Loucy (cell line): Measurements from ENCODE around the gene GRM7.
A peak's percentile ranks its signal among the peaks of the same experiment; 100 is the strongest.

Experiments used
- H2AFZ ChIP-seq: fragments of 200-600 bp; sonication (generic); 2 replicates; pipeline ENCODE4 v1.6.0; 2016; ENCODE audit warnings: antibody characterized with exemption, mild to moderate bottlenecking, low read length, moderate library complexity
- H3F3A ChIP-seq: fragments of 200-600 bp; 2 replicates; pipeline ENCODE4 v1.6.0; 2016; ENCODE audit warnings: antibody characterized with exemption, low read depth, mild to moderate bottlenecking
- H3K27me3 ChIP-seq: fragments of 200-600 bp; sonication (generic); 2 replicates; pipeline ENCODE4 v1.6.1; 2014; ENCODE audit warnings: low read length, mild to moderate bottlenecking; ENCODE audit not compliant: insufficient read depth, poor library complexity, severe bottlenecking
- H3K36me3 ChIP-seq: fragments of 200-600 bp; sonication (generic); 2 replicates; pipeline ENCODE4 v1.6.1; 2016; ENCODE audit warnings: low read length; ENCODE audit not compliant: insufficient read depth
- H3K4me1 ChIP-seq: fragments of 200-600 bp; sonication (generic); 2 replicates; pipeline ENCODE4 v1.5.1; 2014; ENCODE audit warnings: low read length, mild to moderate bottlenecking; ENCODE audit not compliant: insufficient read depth, poor library complexity, severe bottlenecking
- H3K4me2 ChIP-seq: fragments of 200-600 bp; sonication (generic); 2 replicates; pipeline ENCODE4 v1.6.0; 2014; ENCODE audit warnings: antibody characterized with exemption, low read length, low read depth, mild to moderate bottlenecking; ENCODE audit not compliant: poor library complexity, severe bottlenecking
- H3K4me3 ChIP-seq: fragments of 200-600 bp; sonication (generic); 2 replicates; pipeline ENCODE4 v1.5.1; 2014; ENCODE audit warnings: low read length, mild to moderate bottlenecking, mixed read lengths; ENCODE audit not compliant: poor library complexity, severe bottlenecking
- H3K79me2 ChIP-seq: fragments of 200-600 bp; sonication (generic); 2 replicates; pipeline ENCODE4 v1.6.1; 2014; ENCODE audit warnings: low read length; ENCODE audit not compliant: insufficient read depth
- H3K9ac ChIP-seq: fragments of 200-600 bp; sonication (generic); 2 replicates; pipeline ENCODE4 v1.6.0; 2014; ENCODE audit warnings: mild to moderate bottlenecking, low read depth, low read length, moderate library complexity; ENCODE audit not compliant: poor library complexity, severe bottlenecking
- H3K9me2 ChIP-seq: fragments of 200-600 bp; sonication (generic); replicated peaks from 2 replicates; pipeline ENCODE4 v1.6.1; 2016; ENCODE audit warnings: low read depth, low read length, mixed read lengths
- H3K9me3 ChIP-seq: fragments of 200-600 bp; sonication (generic); 2 replicates; pipeline ENCODE4 v1.6.1; 2014; ENCODE audit warnings: mild to moderate bottlenecking, antibody characterized with exemption, low read length, low read depth; ENCODE audit not compliant: insufficient read depth
- H4K20me1 ChIP-seq: fragments of 200-600 bp; sonication (generic); 2 replicates; pipeline ENCODE4 v1.6.0; 2014; ENCODE audit warnings: antibody characterized with exemption, low read length, mild to moderate bottlenecking; ENCODE audit not compliant: insufficient read depth, poor library complexity, severe bottlenecking
- EZH2phosphoT487 ChIP-seq: fragments of 200-600 bp; IDR thresholded peaks from 2 replicates; pipeline ENCODE4 v1.6.1; 2018; ENCODE audit warnings: antibody characterized with exemption, mild to moderate bottlenecking, moderate library complexity, borderline replicate concordance
- TF ChIP-seq, protein P1 (sequence below): fragments of 200-600 bp; sonication (generic); conservative IDR thresholded peaks from 2 replicates; pipeline ENCODE4 v1.5.1; 2014; ENCODE audit warnings: mild to moderate bottlenecking, antibody characterized with exemption, low read length

GRM7 gene

DNA sequence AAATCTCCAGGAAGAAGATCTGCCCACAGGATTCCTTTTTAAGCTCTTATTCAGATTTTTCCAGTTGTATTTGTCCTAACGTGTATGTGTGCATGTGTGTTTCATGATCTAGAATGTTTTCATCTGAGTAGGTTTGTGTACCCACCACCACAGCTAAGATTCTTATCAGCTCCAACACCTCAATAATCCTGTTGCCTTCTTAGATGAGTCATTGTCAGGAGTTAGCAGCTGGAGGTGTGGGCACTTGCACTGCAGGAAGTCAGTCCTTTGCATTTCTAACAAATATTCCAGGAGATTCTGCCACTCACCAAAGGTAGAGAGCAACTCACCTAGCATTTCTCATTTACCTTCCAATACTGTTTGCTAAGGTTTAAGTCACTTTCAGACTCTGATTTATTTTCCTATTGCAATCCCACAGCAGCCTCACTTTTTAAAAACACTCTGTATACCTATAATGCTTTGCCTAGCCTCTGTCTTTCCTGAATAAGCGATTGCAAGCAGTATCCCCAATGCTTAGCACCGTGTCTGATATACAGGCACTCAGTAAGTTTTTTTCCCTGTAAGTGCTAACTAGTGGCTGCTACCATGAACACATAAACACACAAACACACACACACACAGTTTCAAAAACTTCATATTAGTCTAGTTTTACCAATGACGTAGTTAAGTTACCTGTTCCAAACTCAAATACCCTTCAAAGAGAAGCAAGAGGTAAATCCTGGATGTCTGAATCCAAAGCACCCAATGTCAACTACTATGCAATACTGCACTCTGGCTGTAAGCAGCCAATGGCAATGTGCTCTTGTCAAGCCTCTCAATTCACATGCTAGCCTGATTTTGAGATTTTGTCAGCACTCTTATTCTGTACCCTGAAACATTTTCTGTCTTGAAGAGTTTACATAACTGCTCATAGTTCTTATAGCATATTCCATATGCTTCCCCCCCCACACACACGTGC is 927.2 kb downstream of the GRM7 start:
- H3K9ac ChIP-seq: no peak overlapping the region
- H3F3A ChIP-seq: no peaks in the 10 kb centered on the region
- H2AFZ ChIP-seq: no peak overlapping the region
- H3K9me2 ChIP-seq: no peaks in the 10 kb centered on the region
- TF ChIP-seq EZH2phosphoT487: no peak
- TF ChIP-seq, protein P1, sequence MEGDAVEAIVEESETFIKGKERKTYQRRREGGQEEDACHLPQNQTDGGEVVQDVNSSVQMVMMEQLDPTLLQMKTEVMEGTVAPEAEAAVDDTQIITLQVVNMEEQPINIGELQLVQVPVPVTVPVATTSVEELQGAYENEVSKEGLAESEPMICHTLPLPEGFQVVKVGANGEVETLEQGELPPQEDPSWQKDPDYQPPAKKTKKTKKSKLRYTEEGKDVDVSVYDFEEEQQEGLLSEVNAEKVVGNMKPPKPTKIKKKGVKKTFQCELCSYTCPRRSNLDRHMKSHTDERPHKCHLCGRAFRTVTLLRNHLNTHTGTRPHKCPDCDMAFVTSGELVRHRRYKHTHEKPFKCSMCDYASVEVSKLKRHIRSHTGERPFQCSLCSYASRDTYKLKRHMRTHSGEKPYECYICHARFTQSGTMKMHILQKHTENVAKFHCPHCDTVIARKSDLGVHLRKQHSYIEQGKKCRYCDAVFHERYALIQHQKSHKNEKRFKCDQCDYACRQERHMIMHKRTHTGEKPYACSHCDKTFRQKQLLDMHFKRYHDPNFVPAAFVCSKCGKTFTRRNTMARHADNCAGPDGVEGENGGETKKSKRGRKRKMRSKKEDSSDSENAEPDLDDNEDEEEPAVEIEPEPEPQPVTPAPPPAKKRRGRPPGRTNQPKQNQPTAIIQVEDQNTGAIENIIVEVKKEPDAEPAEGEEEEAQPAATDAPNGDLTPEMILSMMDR: no peak
- H3K27me3 ChIP-seq: no peaks in the 10 kb centered on the region
- no peaks in the 10 kb centered on the region; the same call in 1 of the 2 replicates for H3K9me3 ChIP-seq
- H3K36me3 ChIP-seq: no peaks in the 10 kb centered on the region
- no peaks in the 10 kb centered on the region for H3K79me2 ChIP-seq
- no peaks in the 10 kb centered on the region for H4K20me1 ChIP-seq
- no peaks in the 10 kb centered on the region for H3K4me1 ChIP-seq
- H3K4me3 ChIP-seq: no peak overlapping the region
- H3K4me2 ChIP-seq: no peak overlapping the region

DNA sequence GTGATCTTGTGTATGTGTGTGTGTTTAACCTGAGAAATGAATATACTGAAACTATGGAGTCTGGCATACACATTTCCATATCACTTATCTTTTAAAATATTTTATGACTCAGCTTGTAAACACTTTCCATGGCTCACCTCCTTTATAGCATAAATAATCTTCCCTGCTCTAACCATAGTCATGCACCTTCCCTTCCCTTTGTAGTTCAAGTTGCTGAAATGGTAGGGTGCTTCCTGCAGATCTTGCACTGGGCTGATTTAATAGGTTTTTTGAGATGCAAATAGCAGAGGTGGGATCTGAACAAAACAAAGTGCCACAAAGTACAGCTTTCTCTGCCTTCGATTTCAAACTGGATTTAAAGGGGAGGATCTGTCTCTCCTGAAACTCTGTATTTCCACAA is 928.0 kb downstream of the GRM7 start:
- no peaks in the 10 kb centered on the region for H3K36me3 ChIP-seq
- no peak overlapping the region for H3K4me3 ChIP-seq
- no peaks in the 10 kb centered on the region; the same call in 1 of the 2 replicates for H3K9me3 ChIP-seq
- H3K4me2 ChIP-seq: peak overlapping the region; percentile 4
- TF ChIP-seq EZH2phosphoT487: no peak
- TF ChIP-seq, protein P1: no peak
- no peaks in the 10 kb centered on the region for H3K79me2 ChIP-seq
- no peaks in the 10 kb centered on the region for H3K4me1 ChIP-seq
- no peak overlapping the region for H3K9ac ChIP-seq
- no peaks in the 10 kb centered on the region for H3K9me2 ChIP-seq
- no peaks in the 10 kb centered on the region for H4K20me1 ChIP-seq
- no peaks in the 10 kb centered on the region for H3K27me3 ChIP-seq
- no peak overlapping the region for H2AFZ ChIP-seq
- no peaks in the 10 kb centered on the region for H3F3A ChIP-seq

DNA sequence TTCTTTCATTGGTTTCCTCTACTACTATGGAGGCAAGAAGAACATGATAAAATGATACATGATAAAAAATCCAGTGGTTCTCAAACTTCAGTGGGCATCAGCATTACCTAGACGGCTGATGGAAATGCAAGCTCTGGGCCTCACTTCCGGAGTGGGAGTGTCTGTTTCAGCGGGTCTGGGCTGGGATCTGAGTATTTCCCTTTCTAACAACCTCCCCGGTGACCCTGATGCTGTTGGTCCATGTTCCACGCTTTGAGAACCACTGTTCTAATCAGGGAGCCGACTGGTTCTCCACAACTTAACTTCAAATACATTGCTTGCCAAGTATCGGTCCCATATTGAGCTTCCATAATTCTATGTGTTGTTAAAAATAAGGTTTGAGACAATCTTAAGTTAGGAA is 928.4 kb downstream of the GRM7 start:
- H2AFZ ChIP-seq: no peak overlapping the region

More for the DNA sequence above, 928.4 kb downstream of the GRM7 start:
- no peak overlapping the region for H3K4me3 ChIP-seq
- no peak for TF ChIP-seq EZH2phosphoT487
- TF ChIP-seq, protein P1: no peak
- H3K9me3 ChIP-seq: no peaks in the 10 kb centered on the region; the same call in 1 of the 2 replicates
- no peaks in the 10 kb centered on the region for H3F3A ChIP-seq
- no peaks in the 10 kb centered on the region for H3K27me3 ChIP-seq
- no peaks in the 10 kb centered on the region for H3K36me3 ChIP-seq
- no peak overlapping the region for H3K9ac ChIP-seq
- peak overlapping the region; percentile 4 for H3K4me2 ChIP-seq
- H4K20me1 ChIP-seq: no peaks in the 10 kb centered on the region
- H3K79me2 ChIP-seq: no peaks in the 10 kb centered on the region
- H3K9me2 ChIP-seq: no peaks in the 10 kb centered on the region
- no peaks in the 10 kb centered on the region for H3K4me1 ChIP-seq
